HUES48 (cell line): ENCODE results near the gene AIG1.
"Not testable (repeated sequence)": the region's sequence is repeated elsewhere in the genome, so short reads cannot be mapped to it uniquely, and the experiment has no call there.

Experiments used
- H3K27ac ChIP-seq: one replicate; pipeline ENCODE4 v1.7.0; 2013; ENCODE audit warnings: low read depth, low read length, inconsistent platforms
- H3K27me3 ChIP-seq: 2 replicates; pipeline ENCODE4 v1.6.1; 2013; ENCODE audit warnings: mild to moderate bottlenecking, low read length; ENCODE audit not compliant: control insufficient read depth, insufficient read depth
- H3K36me3 ChIP-seq: 2 replicates; pipeline ENCODE4 v1.6.1; 2013; ENCODE audit warnings: low read length; ENCODE audit not compliant: control insufficient read depth, insufficient read depth
- H3K4me1 ChIP-seq: 2 replicates; pipeline ENCODE4 v1.6.1; 2013; ENCODE audit warnings: mild to moderate bottlenecking, low read length; ENCODE audit not compliant: control insufficient read depth, insufficient read depth
- H3K4me3 ChIP-seq: 2 replicates; pipeline ENCODE4 v1.5.1; 2013; ENCODE audit warnings: mild to moderate bottlenecking, low read depth, low read length
- H3K9ac ChIP-seq: 2 replicates; pipeline ENCODE4 v1.6.1; 2013; ENCODE audit warnings: mild to moderate bottlenecking, low read depth, low read length, moderate library complexity
- H3K9me3 ChIP-seq: 2 replicates; pipeline ENCODE4 v1.6.1; 2013; ENCODE audit warnings: low read length; ENCODE audit not compliant: control insufficient read depth, insufficient read depth

AIG1 gene

GRCh38 chr6:143037470-143037869 is 23.2 kb upstream of the AIG1 start:
- Histone ChIP-seq H3K9ac (no peak overlapping the region), H3K36me3 (no peaks in the 10 kb centered on the region)

DNA sequence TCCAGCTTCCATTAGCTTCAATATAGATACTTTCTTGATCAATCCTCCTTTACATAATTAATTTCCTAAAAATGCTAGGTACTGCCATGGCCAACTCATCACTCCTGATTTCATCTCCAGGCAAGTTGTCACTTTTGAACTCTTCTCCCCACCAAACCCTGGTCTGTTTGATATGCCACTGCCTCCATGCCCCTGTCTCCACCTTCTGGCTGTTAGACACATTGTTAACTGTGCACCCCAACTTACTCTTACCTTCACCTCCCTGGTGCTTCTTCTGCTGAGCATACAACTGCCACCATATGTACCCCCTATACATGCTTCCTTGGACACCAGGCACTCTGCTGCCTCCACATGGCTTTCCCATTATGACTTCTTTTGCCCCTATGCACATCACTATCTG is 21.9 kb upstream of the AIG1 start:
- no peaks in the 10 kb centered on the region for H3K27me3 ChIP-seq
- H3K4me1 ChIP-seq = no peaks in the 10 kb centered on the region
- no peak overlapping the region for H3K27ac ChIP-seq
- H3K9ac ChIP-seq = no peak overlapping the region
- no peak overlapping the region for H3K4me3 ChIP-seq
- no peaks in the 10 kb centered on the region for H3K9me3 ChIP-seq
- H3K36me3 ChIP-seq = no peaks in the 10 kb centered on the region

More at GRCh38 chr6:143037470-143037869, 23.2 kb upstream of the AIG1 start:
- Histone ChIP-seq H3K27ac (no peak overlapping the region), H3K27me3 (no peaks in the 10 kb centered on the region), H3K4me3 (no peak overlapping the region), H3K9me3 (no peaks in the 10 kb centered on the region), H3K4me1 (no peaks in the 10 kb centered on the region)

DNA sequence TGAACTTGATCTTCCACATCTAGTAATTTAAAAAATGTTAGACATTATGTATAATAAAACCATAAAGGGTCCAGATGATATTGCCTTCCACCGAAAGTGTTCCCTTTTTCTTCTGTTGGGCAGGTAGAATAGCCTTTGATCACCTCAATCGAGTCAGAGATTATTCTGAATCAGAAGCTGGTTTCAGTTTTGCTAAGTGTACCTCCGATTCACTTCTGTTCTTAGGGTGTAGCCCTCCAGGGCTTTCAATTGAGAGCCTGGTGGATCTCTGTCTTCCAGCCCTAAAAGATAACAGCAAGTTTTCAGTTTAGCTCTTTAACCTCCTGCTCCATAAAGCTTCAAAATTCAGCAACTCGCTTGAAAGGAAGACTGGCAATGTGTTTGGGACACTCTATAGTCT is 21.1 kb upstream of the AIG1 start:
- Histone ChIP-seq H3K4me1 (no peaks in the 10 kb centered on the region), H3K27ac (no peak overlapping the region), H3K9me3 (no peaks in the 10 kb centered on the region), H3K9ac (no peak overlapping the region), H3K4me3 (no peak overlapping the region), H3K36me3 (no peaks in the 10 kb centered on the region), H3K27me3 (no peaks in the 10 kb centered on the region)

DNA sequence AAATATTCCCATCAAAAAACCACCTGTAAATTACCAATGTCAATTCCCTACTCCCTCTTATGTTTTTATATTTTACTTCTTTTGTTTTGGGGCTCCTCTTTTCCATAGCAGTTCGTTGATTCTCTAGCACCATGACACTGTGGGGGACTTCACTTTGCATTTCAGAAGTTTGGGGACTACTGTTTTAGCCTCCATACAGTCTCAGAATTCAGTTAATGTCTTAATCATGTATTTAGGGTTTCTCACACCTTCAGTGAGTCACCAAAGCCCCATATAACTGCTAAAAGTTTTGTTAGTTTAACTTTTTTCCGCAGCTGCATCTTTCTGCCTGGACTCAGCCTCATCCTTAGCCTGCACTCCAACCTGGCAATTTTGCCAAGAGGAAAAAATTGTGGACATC is 20.7 kb upstream of the AIG1 start:
- no peaks in the 10 kb centered on the region for H3K4me1 ChIP-seq
- no peaks in the 10 kb centered on the region for H3K27me3 ChIP-seq
- H3K9ac ChIP-seq = no peak overlapping the region
- no peaks in the 10 kb centered on the region for H3K9me3 ChIP-seq
- H3K27ac ChIP-seq = no peak overlapping the region
- no peak overlapping the region for H3K4me3 ChIP-seq
- H3K36me3 ChIP-seq = no peaks in the 10 kb centered on the region

GRCh38 chr6:143044345-143044744 is 16.3 kb upstream of the AIG1 start:
- not testable (repeated sequence) for H3K27ac ChIP-seq, H3K9ac ChIP-seq, H3K4me1 ChIP-seq, H3K36me3 ChIP-seq, H3K27me3 ChIP-seq, H3K4me3 ChIP-seq, H3K9me3 ChIP-seq

- H3K9ac ChIP-seq = no peak overlapping the region
- no peaks in the 10 kb centered on the region for H3K4me1 ChIP-seq
- H3K27me3 ChIP-seq = no peaks in the 10 kb centered on the region
- peaks cover 11% of the 10 kb centered on the region; the same call in 1 of the 2 replicates for H3K9me3 ChIP-seq
- no peak overlapping the region for H3K4me3 ChIP-seq
- no peaks in the 10 kb centered on the region for H3K36me3 ChIP-seq
- no peak overlapping the region for H3K27ac ChIP-seq
These were observed 11.1 kb upstream of the AIG1 start for GRCh38 chr6:143049611-143050010.

GRCh38 chr6:143050509-143050908 is 10.2 kb upstream of the AIG1 start:
- Histone ChIP-seq H3K4me1 (peaks cover 5% of the 10 kb centered on the region), H3K27ac (no peak overlapping the region), H3K9me3 (peaks cover 11% of the 10 kb centered on the region; the same call in 1 of the 2 replicates), H3K36me3 (no peaks in the 10 kb centered on the region), H3K27me3 (no peaks in the 10 kb centered on the region), H3K4me3 (no peak overlapping the region), H3K9ac (no peak overlapping the region)

- Histone ChIP-seq H3K4me1 (peaks cover 20% of the 10 kb centered on the region), H3K9ac (no peak overlapping the region), H3K27me3 (no peaks in the 10 kb centered on the region), H3K36me3 (no peaks in the 10 kb centered on the region), H3K27ac (no peak overlapping the region), H3K4me3 (no peak overlapping the region), H3K9me3 (peaks cover 11% of the 10 kb centered on the region; the same call in 1 of the 2 replicates)
These were observed 8.4 kb upstream of the AIG1 start for GRCh38 chr6:143052282-143052681.

GRCh38 chr6:143053856-143054255 is 6.8 kb upstream of the AIG1 start:
- no peaks in the 10 kb centered on the region for H3K27me3 ChIP-seq
- no peak overlapping the region for H3K27ac ChIP-seq
- H3K4me1 ChIP-seq = peaks cover 20% of the 10 kb centered on the region
- H3K4me3 ChIP-seq = no peak overlapping the region
- peaks cover 6% of the 10 kb centered on the region; the same call in 1 of the 2 replicates for H3K9me3 ChIP-seq
- no peaks in the 10 kb centered on the region for H3K36me3 ChIP-seq
- no peak overlapping the region for H3K9ac ChIP-seq

DNA sequence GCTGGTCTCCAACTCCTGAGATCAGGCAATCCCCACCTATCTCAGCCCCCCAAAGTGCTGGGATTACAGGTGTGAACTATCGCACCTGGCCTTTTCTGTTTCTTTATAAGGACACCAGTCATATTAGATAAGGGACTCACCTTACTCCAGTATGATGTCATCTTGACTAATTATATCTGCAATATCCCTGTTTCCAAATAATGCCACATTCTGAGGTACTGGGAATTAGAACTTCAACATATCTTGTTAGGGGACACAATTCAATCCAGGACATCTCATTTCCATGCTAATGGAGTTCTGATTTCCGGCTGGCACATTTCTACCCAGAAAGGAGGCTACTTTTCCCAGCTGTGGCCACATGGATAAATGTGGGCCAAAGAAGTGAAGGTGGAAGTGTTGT is 6.4 kb upstream of the AIG1 start:
- Histone ChIP-seq H3K27ac (no peak overlapping the region), H3K9ac (no peak overlapping the region), H3K9me3 (peaks cover 5% of the 10 kb centered on the region; the same call in 1 of the 2 replicates), H3K27me3 (no peaks in the 10 kb centered on the region), H3K4me3 (no peak overlapping the region), H3K4me1 (peaks cover 21% of the 10 kb centered on the region), H3K36me3 (no peaks in the 10 kb centered on the region)

DNA sequence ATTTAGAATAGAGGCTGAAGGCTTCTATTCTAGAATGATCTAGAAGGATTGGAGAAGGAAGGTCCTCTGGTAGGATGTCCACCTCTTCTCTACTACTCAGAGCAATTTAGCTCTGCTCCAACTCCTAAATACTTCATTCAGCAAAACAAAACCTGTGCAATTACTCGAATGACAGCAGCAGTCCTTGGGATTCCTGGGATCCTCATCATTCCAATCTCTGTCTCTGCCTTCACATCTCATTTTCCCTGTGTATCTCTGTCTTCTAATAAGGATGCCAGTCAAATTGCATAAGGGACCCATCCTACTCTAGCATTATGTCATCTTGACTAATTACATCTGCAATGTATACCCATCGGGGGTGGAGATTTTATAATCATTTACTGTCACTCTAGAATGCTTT is 5.5 kb upstream of the AIG1 start:
- H3K27ac ChIP-seq = no peak overlapping the region
- peaks cover 27% of the 10 kb centered on the region for H3K4me1 ChIP-seq
- H3K4me3 ChIP-seq = no peak overlapping the region
- H3K9ac ChIP-seq = no peak overlapping the region
- no peaks in the 10 kb centered on the region; the same call in 1 of the 2 replicates for H3K9me3 ChIP-seq
- H3K27me3 ChIP-seq = no peaks in the 10 kb centered on the region
- H3K36me3 ChIP-seq = no peaks in the 10 kb centered on the region

DNA sequence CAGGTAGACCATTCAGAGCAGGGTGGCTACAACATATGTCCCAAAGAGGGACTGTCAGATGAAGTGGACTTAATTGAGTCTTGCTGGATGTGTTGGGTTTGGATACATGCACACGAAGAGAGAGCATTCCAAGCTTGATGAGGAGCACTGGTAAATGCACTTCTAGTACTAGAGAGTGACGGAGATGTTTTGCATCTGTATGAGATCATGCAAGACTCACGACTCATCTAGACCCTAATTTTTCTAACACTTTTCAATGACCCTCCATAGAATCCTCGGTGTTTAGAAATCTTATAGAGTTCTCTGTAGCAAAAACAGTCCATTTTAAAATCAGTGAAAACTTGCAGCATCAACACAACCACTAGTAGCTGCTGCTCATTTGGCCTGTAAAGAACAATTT is 4.8 kb upstream of the AIG1 start:
- H3K4me1 ChIP-seq = peaks cover 27% of the 10 kb centered on the region
- H3K9me3 ChIP-seq = no peaks in the 10 kb centered on the region
- no peak overlapping the region for H3K4me3 ChIP-seq
- no peak overlapping the region for H3K27ac ChIP-seq
- no peaks in the 10 kb centered on the region for H3K36me3 ChIP-seq
- no peaks in the 10 kb centered on the region for H3K27me3 ChIP-seq
- no peak overlapping the region for H3K9ac ChIP-seq
